Activated CD8-positive, alpha-beta memory T cell treated with anti-CD3 and anti-CD28 coated beads, Interleukin-2, amount 50 U/mL, for 24 hours (primary cell): Measurements from ENCODE around the gene SERPINB12.

Source experiments
- DNase-seq: peaks from one replicate; pipeline ENCODE4 v3.0.0-alpha.2; 2020; ENCODE audit errors: extremely low read depth

The SERPINB12 gene

GRCh38 chr18:63603772-63604171 is 61.6 kb downstream of the SERPINB12 start:
- DNase-seq: no peak

GRCh38 chr18:63604791-63605567 is 62.8 kb downstream of the SERPINB12 start:
- no peak for DNase-seq

DNA sequence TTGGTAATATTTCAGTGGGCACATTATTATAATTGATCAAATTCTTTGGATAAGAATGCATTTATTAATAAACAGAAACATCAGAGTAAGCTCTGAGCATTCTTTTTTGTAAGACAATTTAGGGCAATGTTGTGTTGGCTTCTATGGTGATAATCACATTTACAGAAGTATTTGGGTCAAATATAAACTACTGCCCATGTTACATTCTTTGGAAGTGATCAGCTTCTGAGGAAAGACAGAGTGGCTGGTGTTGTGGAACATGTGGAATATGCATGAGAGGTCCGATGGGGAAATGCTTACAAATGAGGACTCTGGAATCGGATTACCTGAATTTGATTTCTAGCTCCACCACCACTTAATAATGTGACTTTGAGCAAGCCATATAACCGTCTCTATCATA is 64.4 kb downstream of the SERPINB12 start:
- DNase-seq: no peak

GRCh38 chr18:63613420-63613819 is 71.3 kb downstream of the SERPINB12 start:
- DNase-seq: no peak

GRCh38 chr18:63617049-63617914 is 75.1 kb downstream of the SERPINB12 start:
- DNase-seq: no peak

DNA sequence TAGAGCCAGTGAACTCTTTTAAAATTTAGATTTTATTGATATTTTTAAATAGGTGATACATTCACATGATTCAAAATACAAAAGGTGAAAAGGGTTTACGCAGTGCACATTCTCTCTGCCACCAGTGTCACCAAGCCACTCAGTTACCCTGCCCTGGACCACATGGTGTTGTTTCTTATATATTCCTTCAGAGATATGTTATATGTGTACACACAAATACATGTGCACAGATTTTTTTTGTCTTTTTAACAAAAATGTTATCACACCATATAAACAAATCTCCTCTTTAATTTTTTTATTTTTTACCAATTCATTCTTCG is 75.7 kb downstream of the SERPINB12 start:
- no peak for DNase-seq
